PC-9 (cell line): ENCODE results near the gene LAMC1.

ENCODE experiments used
- EZH2 ChIP-seq: fragments of 200-600 bp; sonication (generic); IDR thresholded peaks from 2 replicates; pipeline ENCODE4 v1.8.0; 2017; ENCODE audit warnings: antibody characterized with exemption, low read depth
- TF ChIP-seq, protein P1 (sequence below): fragments of 200-600 bp; sonication (generic); conservative IDR thresholded peaks from 2 replicates; pipeline ENCODE4 v1.6.1; 2017; ENCODE audit warnings: mixed run types, antibody characterized with exemption, mild to moderate bottlenecking, moderate library complexity

DNA sequence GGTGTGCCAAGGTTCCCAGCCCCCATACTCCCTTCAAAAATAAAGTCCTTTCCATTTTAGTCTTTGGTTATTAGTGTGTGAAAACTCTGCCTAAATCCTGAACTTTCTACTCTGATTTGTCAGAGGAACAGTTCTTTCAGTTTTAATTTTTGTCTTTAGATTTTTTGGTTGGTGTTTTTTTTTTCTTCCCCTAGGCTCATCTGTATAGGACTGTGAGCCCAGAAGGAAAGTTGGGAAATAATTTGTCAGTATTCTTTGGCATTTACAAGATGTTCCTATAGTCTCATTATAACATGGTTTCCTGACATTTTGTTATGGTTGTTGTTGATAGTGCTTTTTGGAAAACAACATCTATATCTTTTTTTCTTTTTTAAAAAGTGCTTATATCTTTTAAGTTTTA is 38.0 kb downstream of the LAMC1 start:
- TF ChIP-seq, protein P1, sequence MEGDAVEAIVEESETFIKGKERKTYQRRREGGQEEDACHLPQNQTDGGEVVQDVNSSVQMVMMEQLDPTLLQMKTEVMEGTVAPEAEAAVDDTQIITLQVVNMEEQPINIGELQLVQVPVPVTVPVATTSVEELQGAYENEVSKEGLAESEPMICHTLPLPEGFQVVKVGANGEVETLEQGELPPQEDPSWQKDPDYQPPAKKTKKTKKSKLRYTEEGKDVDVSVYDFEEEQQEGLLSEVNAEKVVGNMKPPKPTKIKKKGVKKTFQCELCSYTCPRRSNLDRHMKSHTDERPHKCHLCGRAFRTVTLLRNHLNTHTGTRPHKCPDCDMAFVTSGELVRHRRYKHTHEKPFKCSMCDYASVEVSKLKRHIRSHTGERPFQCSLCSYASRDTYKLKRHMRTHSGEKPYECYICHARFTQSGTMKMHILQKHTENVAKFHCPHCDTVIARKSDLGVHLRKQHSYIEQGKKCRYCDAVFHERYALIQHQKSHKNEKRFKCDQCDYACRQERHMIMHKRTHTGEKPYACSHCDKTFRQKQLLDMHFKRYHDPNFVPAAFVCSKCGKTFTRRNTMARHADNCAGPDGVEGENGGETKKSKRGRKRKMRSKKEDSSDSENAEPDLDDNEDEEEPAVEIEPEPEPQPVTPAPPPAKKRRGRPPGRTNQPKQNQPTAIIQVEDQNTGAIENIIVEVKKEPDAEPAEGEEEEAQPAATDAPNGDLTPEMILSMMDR = no peak
- TF ChIP-seq EZH2 = no peak
